Measurements from ENCODE around the gene PAPOLG.
A peak's percentile ranks its signal among the peaks of the same experiment; 100 is the strongest.

PAPOLG gene

GRCh38 chr2:60745761-60746160, 10.3 kb upstream of the PAPOLG start:
- no peak overlapping the region for H3K27ac Mint-ChIP-seq
- H3K4me3 Mint-ChIP-seq: peak overlapping the region in 1 of 2 donors; percentile 46
- ATAC-seq: peak; percentile 63
- H3K4me1 Mint-ChIP-seq: peaks cover 16% of the 10 kb centered on the region
- no peaks in the 10 kb centered on the region for H3K27me3 Mint-ChIP-seq
- no peak for DNase-seq
- H3K9me3 Mint-ChIP-seq: no peaks in the 10 kb centered on the region

GRCh38 chr2:60746318-60746717, 9.8 kb upstream of the PAPOLG start:
- no peaks in the 10 kb centered on the region for H3K27me3 Mint-ChIP-seq
- peak overlapping the region in 1 of 2 donors; percentile 46 for H3K4me3 Mint-ChIP-seq
- DNase-seq: no peak
- H3K4me1 Mint-ChIP-seq: peaks cover 16% of the 10 kb centered on the region
- H3K9me3 Mint-ChIP-seq: no peaks in the 10 kb centered on the region
- H3K27ac Mint-ChIP-seq: peak overlapping the region in 1 of 2 donors; percentile 60
- ATAC-seq: no peak

GRCh38 chr2:60759654-60760053, 3.6 kb downstream of the PAPOLG start:
- Mint-ChIP-seq H3K27ac (no peak overlapping the region), H3K9me3 (no peaks in the 10 kb centered on the region), H3K27me3 (no peaks in the 10 kb centered on the region), H3K4me3 (no peak overlapping the region), H3K4me1 (peaks cover 28% of the 10 kb centered on the region)
- no peak for DNase-seq
- ATAC-seq: no peak

GRCh38 chr2:60764736-60765534, 8.9 kb downstream of the PAPOLG start:
- DNase-seq (no peak), ATAC-seq (no peak)
- Mint-ChIP-seq H3K4me3 (no peak overlapping the region), H3K27me3 (no peaks in the 10 kb centered on the region), H3K27ac (no peak overlapping the region), H3K4me1 (peaks cover 18% of the 10 kb centered on the region), H3K9me3 (no peaks in the 10 kb centered on the region)

GRCh38 chr2:60766283-60766682, 10.2 kb downstream of the PAPOLG start:
- H3K27ac Mint-ChIP-seq: peak overlapping the region in 1 of 2 donors; percentile 70
- H3K9me3 Mint-ChIP-seq: no peaks in the 10 kb centered on the region
- H3K4me1 Mint-ChIP-seq: peaks cover 6% of the 10 kb centered on the region
- no peak overlapping the region for H3K4me3 Mint-ChIP-seq
- no peak for ATAC-seq
- no peaks in the 10 kb centered on the region for H3K27me3 Mint-ChIP-seq
- DNase-seq: no peak

- DNase-seq (no peak), ATAC-seq (no peak)
- Mint-ChIP-seq H3K9me3 (no peaks in the 10 kb centered on the region), H3K4me3 (no peak overlapping the region), H3K4me1 (peaks cover 6% of the 10 kb centered on the region), H3K27me3 (no peaks in the 10 kb centered on the region), H3K27ac (no peak overlapping the region)
Observed at GRCh38 chr2:60771508-60771907, 15.4 kb downstream of the PAPOLG start.

- H3K27ac Mint-ChIP-seq: no peak overlapping the region
- ATAC-seq (no peak), DNase-seq (no peak)
- H3K27me3 Mint-ChIP-seq: no peaks in the 10 kb centered on the region
- no peak overlapping the region for H3K4me3 Mint-ChIP-seq
- no peaks in the 10 kb centered on the region for H3K9me3 Mint-ChIP-seq
- H3K4me1 Mint-ChIP-seq: no peaks in the 10 kb centered on the region
Observed at GRCh38 chr2:60775048-60775639, 19.1 kb downstream of the PAPOLG start.

- no peak overlapping the region for H3K27ac Mint-ChIP-seq
- DNase-seq (no peak), ATAC-seq (no peak)
- H3K4me3 Mint-ChIP-seq: no peak overlapping the region
- H3K27me3 Mint-ChIP-seq: no peaks in the 10 kb centered on the region
- no peaks in the 10 kb centered on the region for H3K4me1 Mint-ChIP-seq
- H3K9me3 Mint-ChIP-seq: no peaks in the 10 kb centered on the region
Observed at GRCh38 chr2:60778352-60778751, 22.3 kb downstream of the PAPOLG start.

- no peaks in the 10 kb centered on the region for H3K9me3 Mint-ChIP-seq
- no peak for DNase-seq
- H3K4me3 Mint-ChIP-seq: no peak overlapping the region
- no peak for ATAC-seq
- H3K27me3 Mint-ChIP-seq: no peaks in the 10 kb centered on the region
- H3K27ac Mint-ChIP-seq: no peak overlapping the region
- no peaks in the 10 kb centered on the region for H3K4me1 Mint-ChIP-seq
Observed at GRCh38 chr2:60779426-60779825, 23.4 kb downstream of the PAPOLG start.

- no peaks in the 10 kb centered on the region for H3K9me3 Mint-ChIP-seq
- no peak for ATAC-seq
- H3K4me3 Mint-ChIP-seq: no peak overlapping the region
- DNase-seq: no peak
- no peaks in the 10 kb centered on the region for H3K4me1 Mint-ChIP-seq
- H3K27ac Mint-ChIP-seq: no peak overlapping the region
- H3K27me3 Mint-ChIP-seq: no peaks in the 10 kb centered on the region
Observed at GRCh38 chr2:60780721-60781120, 24.7 kb downstream of the PAPOLG start.

GRCh38 chr2:60793169-60793568, 37.1 kb downstream of the PAPOLG start:
- Mint-ChIP-seq H3K9me3 (no peaks in the 10 kb centered on the region), H3K4me3 (no peak overlapping the region)

GRCh38 chr2:60794271-60794863, 38.3 kb downstream of the PAPOLG start:
- Mint-ChIP-seq H3K27ac (peak overlapping the region in 1 of 2 donors; percentile 71), H3K9me3 (no peaks in the 10 kb centered on the region), H3K4me1 (peaks cover 20% of the 10 kb centered on the region), H3K4me3 (no peak overlapping the region), H3K27me3 (no peaks in the 10 kb centered on the region)
- no peak for ATAC-seq
- no peak for DNase-seq

More at GRCh38 chr2:60793169-60793568, 37.1 kb downstream of the PAPOLG start:
- Mint-ChIP-seq H3K4me1 (peaks cover 20% of the 10 kb centered on the region), H3K27me3 (no peaks in the 10 kb centered on the region), H3K27ac (no peak overlapping the region)
- ATAC-seq: no peak
- no peak for DNase-seq

- ATAC-seq: peak; percentile 62
- H3K4me3 Mint-ChIP-seq: peak overlapping the region; percentile 16 to 38
- no peak for DNase-seq
- peaks cover 20% of the 10 kb centered on the region for H3K4me1 Mint-ChIP-seq
- peak overlapping the region; percentile 25 to 54 for H3K27ac Mint-ChIP-seq
- no peaks in the 10 kb centered on the region for H3K27me3 Mint-ChIP-seq
- no peaks in the 10 kb centered on the region for H3K9me3 Mint-ChIP-seq
Observed at GRCh38 chr2:60796573-60797509, 40.8 kb downstream of the PAPOLG start.

- ATAC-seq: no peak
- no peak overlapping the region for H3K27ac Mint-ChIP-seq
- peaks cover 42% of the 10 kb centered on the region for H3K4me1 Mint-ChIP-seq
Observed at GRCh38 chr2:60804473-60804872, 48.4 kb downstream of the PAPOLG start.

GRCh38 chr2:60806595-60806987, 50.5 kb downstream of the PAPOLG start:
- H3K27me3 Mint-ChIP-seq: no peaks in the 10 kb centered on the region
- ATAC-seq (no peak), DNase-seq (no peak)
- H3K27ac Mint-ChIP-seq: peak overlapping the region; percentile 46 to 77
- peaks cover 52% of the 10 kb centered on the region for H3K4me1 Mint-ChIP-seq
- peak overlapping the region; percentile 17 to 67 for H3K4me3 Mint-ChIP-seq
- no peaks in the 10 kb centered on the region for H3K9me3 Mint-ChIP-seq

More at GRCh38 chr2:60804473-60804872, 48.4 kb downstream of the PAPOLG start:
- Mint-ChIP-seq H3K4me3 (no peak overlapping the region), H3K27me3 (no peaks in the 10 kb centered on the region), H3K9me3 (no peaks in the 10 kb centered on the region)
- no peak for DNase-seq

Measured in stimulated activated naive CD8-positive, alpha-beta T cell treated with anti-CD3 and anti-CD28 coated beads, Interleukin-15, amount 100 ng/mL, for 72 hours (primary cell).